Astrocyte (in vitro differentiated cells and primary cell): ENCODE measurements around the gene PCSK4. TPM values are rescaled to one million over a fixed set of nuclear protein-coding genes. Genes with fewer than 3 reads are reported as not detected.

Experiments used
- DNase-seq: peaks from one replicate; pipeline ENCODE4 v3.0.0-alpha.2; 2010; ENCODE audit warnings: low read depth
- FAIRE-seq: peaks from 2 replicates; lab custom pipeline; 2011; peaks lifted over from hg19 to GRCh38; lab: Jason Lieb, UNC
- H2AFZ ChIP-seq: 2 replicates; pipeline ENCODE4 v1.6.0; 2012; ENCODE audit warnings: low read depth, low read length, inconsistent platforms
- H3K27ac ChIP-seq: 2 replicates; pipeline ENCODE4 v1.5.1; 2011; ENCODE audit warnings: low read depth, low read length, inconsistent platforms
- H3K27me3 ChIP-seq: 2 replicates; pipeline ENCODE4 v1.6.0; 2011; ENCODE audit warnings: low read length, inconsistent platforms; ENCODE audit not compliant: insufficient read depth
- H3K36me3 ChIP-seq: 2 replicates; pipeline ENCODE4 v1.5.1; 2011; ENCODE audit warnings: low read length, inconsistent platforms; ENCODE audit not compliant: insufficient read depth
- H3K4me1 ChIP-seq: 2 replicates; pipeline ENCODE4 v1.5.1; 2011; ENCODE audit warnings: low read length, inconsistent platforms; ENCODE audit not compliant: insufficient read depth
- H3K4me2 ChIP-seq: 2 replicates; pipeline ENCODE4 v1.6.0; 2012; ENCODE audit warnings: low read length, inconsistent platforms
- H3K4me3 ChIP-seq: 2 replicates; pipeline ENCODE4 v1.5.1; 2011; ENCODE audit warnings: low read depth, mild to moderate bottlenecking, low read length, inconsistent platforms; ENCODE audit not compliant: insufficient read depth
- H3K79me2 ChIP-seq: 2 replicates; pipeline ENCODE4 v1.6.0; 2012; ENCODE audit warnings: mild to moderate bottlenecking, low read length, inconsistent platforms; ENCODE audit not compliant: insufficient read depth
- H3K9ac ChIP-seq: 2 replicates; pipeline ENCODE4 v1.6.0; 2012; ENCODE audit warnings: mild to moderate bottlenecking, low read length, inconsistent platforms
- H3K9me3 ChIP-seq: 2 replicates; pipeline ENCODE4 v1.5.1; 2012; ENCODE audit warnings: low read depth, mild to moderate bottlenecking, low read length, inconsistent platforms; ENCODE audit not compliant: insufficient read depth
- H4K20me1 ChIP-seq: 2 replicates; pipeline ENCODE4 v1.6.0; 2012; ENCODE audit warnings: low read length, inconsistent platforms; ENCODE audit not compliant: insufficient read depth
- H3K27ac Mint-ChIP-seq: one replicate; pipeline ENCODE4 v1.8.0; 2021; ENCODE audit warnings: mild to moderate bottlenecking, mixed read lengths; ENCODE audit not compliant: unreplicated experiment
- H3K27me3 Mint-ChIP-seq: one replicate; pipeline ENCODE4 v1.8.0; 2021; ENCODE audit warnings: low read depth, mixed read lengths; ENCODE audit not compliant: unreplicated experiment
- H3K36me3 Mint-ChIP-seq: one replicate; pipeline ENCODE4 v1.8.0; 2021; ENCODE audit warnings: low read depth, mixed read lengths; ENCODE audit not compliant: unreplicated experiment
- H3K4me1 Mint-ChIP-seq: one replicate; pipeline ENCODE4 v1.8.0; 2021; ENCODE audit warnings: low read depth, mixed read lengths; ENCODE audit not compliant: unreplicated experiment
- H3K4me3 Mint-ChIP-seq: one replicate; pipeline ENCODE4 v1.8.0; 2021; ENCODE audit warnings: mild to moderate bottlenecking, moderate library complexity, mixed read lengths; ENCODE audit not compliant: unreplicated experiment
- H3K9me3 Mint-ChIP-seq: one replicate; pipeline ENCODE4 v1.8.0; 2021; ENCODE audit warnings: mild to moderate bottlenecking, mixed read lengths; ENCODE audit not compliant: unreplicated experiment
- CTCF ChIP-seq: IDR thresholded peaks from 2 replicates; pipeline ENCODE4 v1.5.1; 2011; ENCODE audit warnings: low read depth, mild to moderate bottlenecking, inconsistent platforms, low read length, moderate library complexity; ENCODE audit not compliant: insufficient read depth
- EZH2 ChIP-seq: IDR thresholded peaks from 2 replicates; pipeline ENCODE4 v1.6.1; 2012; ENCODE audit warnings: mild to moderate bottlenecking, low read length, inconsistent platforms; ENCODE audit not compliant: insufficient read depth
- total RNA-seq: library from RNA; stranded (reverse); gene quantifications from 2 replicates; pipeline ENCODE4 v1.2.1, GENCODE V29; 2021

The PCSK4 gene
- total RNA-seq, 1 donor from 2014 or later: 2.7 TPM

- Mint-ChIP-seq H3K36me3 (peaks cover 3% of the 10 kb centered on the region), H3K27me3 (peaks cover 38% of the 10 kb centered on the region), H3K4me3 (no peak overlapping the region), H3K4me1 (no peaks in the 10 kb centered on the region), H3K9me3 (peaks cover 4% of the 10 kb centered on the region), H3K27ac (peak overlapping the region; percentile 62)
- FAIRE-seq (no peak), DNase-seq (no peak)
- Histone ChIP-seq H3K4me3 (no peak overlapping the region), H3K79me2 (no peaks in the 10 kb centered on the region), H3K9ac (no peak overlapping the region), H4K20me1 (peaks cover 7% of the 10 kb centered on the region), H3K36me3 (no peaks in the 10 kb centered on the region), H3K27ac (no peak overlapping the region), H3K4me2 (no peak overlapping the region), H3K9me3 (peaks cover 3% of the 10 kb centered on the region), H3K27me3 (peaks cover 27% of the 10 kb centered on the region), H2AFZ (no peak overlapping the region), H3K4me1 (no peaks in the 10 kb centered on the region)
- TF ChIP-seq EZH2 (no peak), CTCF (no peak)
Observed at GRCh38 chr19:1526979-1527649, 37.0 kb upstream of the PCSK4 start.

GRCh38 chr19:1526066-1526778, 36.1 kb upstream of the PCSK4 start:
- Histone ChIP-seq H3K9ac (no peak overlapping the region), H3K4me1 (no peaks in the 10 kb centered on the region), H3K27me3 (peaks cover 27% of the 10 kb centered on the region), H3K27ac (no peak overlapping the region), H3K4me2 (no peak overlapping the region), H3K36me3 (no peaks in the 10 kb centered on the region), H3K9me3 (peaks cover 3% of the 10 kb centered on the region), H3K4me3 (no peak overlapping the region), H2AFZ (no peak overlapping the region), H3K79me2 (no peaks in the 10 kb centered on the region), H4K20me1 (peaks cover 7% of the 10 kb centered on the region)
- peaks cover 3% of the 10 kb centered on the region for H3K36me3 Mint-ChIP-seq
- DNase-seq (no peak), FAIRE-seq (no peak)
- no peaks in the 10 kb centered on the region for H3K4me1 Mint-ChIP-seq
- no peak overlapping the region for H3K4me3 Mint-ChIP-seq
- H3K27ac Mint-ChIP-seq: no peak overlapping the region
- TF ChIP-seq EZH2 (no peak), CTCF (no peak)
- H3K27me3 Mint-ChIP-seq: peaks cover 46% of the 10 kb centered on the region
- peaks cover 4% of the 10 kb centered on the region for H3K9me3 Mint-ChIP-seq

GRCh38 chr19:1525343-1525742, 35.2 kb upstream of the PCSK4 start:
- Histone ChIP-seq H3K27me3 (peaks cover 27% of the 10 kb centered on the region), H3K36me3 (no peaks in the 10 kb centered on the region), H3K27ac (no peak overlapping the region), H2AFZ (no peak overlapping the region), H3K4me3 (no peak overlapping the region), H4K20me1 (peaks cover 7% of the 10 kb centered on the region), H3K4me1 (no peaks in the 10 kb centered on the region), H3K9ac (no peak overlapping the region), H3K79me2 (no peaks in the 10 kb centered on the region), H3K4me2 (no peak overlapping the region), H3K9me3 (peaks cover 3% of the 10 kb centered on the region)
- H3K36me3 Mint-ChIP-seq: peaks cover 3% of the 10 kb centered on the region
- peaks cover 4% of the 10 kb centered on the region for H3K9me3 Mint-ChIP-seq
- no peak for TF ChIP-seq CTCF
- no peak for TF ChIP-seq EZH2
- DNase-seq: no peak
- no peaks in the 10 kb centered on the region for H3K4me1 Mint-ChIP-seq
- peaks cover 48% of the 10 kb centered on the region for H3K27me3 Mint-ChIP-seq
- no peak overlapping the region for H3K4me3 Mint-ChIP-seq
- H3K27ac Mint-ChIP-seq: no peak overlapping the region
- no peak for FAIRE-seq
